Immature natural killer cell (primary cell): ENCODE measurements around the gene PCGF5. TPM values are rescaled to one million over a fixed set of nuclear protein-coding genes. Genes with fewer than 3 reads are reported as not detected.

Source experiments
- polyA plus RNA-seq, 3 donors: library from polyadenylated mRNA; unstranded; fragments of 300-500 nt; fragmentation: Illumina TruSeq; gene quantifications; one replicate each; pipeline ENCODE4 v1.2.3, GENCODE V29; 2021

PCGF5 gene
- polyA plus RNA-seq, 3 donors from 2014 or later = 46.2 to 54.8 (median 53.5) TPM

Other genes with a start within 250 kb of the PCGF5 start
- gene HECTD2, start 189.7 kb downstream of the PCGF5 start, polyA plus RNA-seq = 1 to 10 TPM in 2 of 3 donors, under 1 TPM in 1; 0.41 to 2.8 (median 1.3) TPM